Thyroid gland (tissue), 4 donors: ENCODE results near the gene IKZF4. TPM values are rescaled to one million over a fixed set of nuclear protein-coding genes. Genes with fewer than 3 reads are reported as not detected.
"Not testable (repeated sequence)": the region's sequence is repeated elsewhere in the genome, so short reads cannot be mapped to it uniquely, and the experiment has no call there.

Experiments
- DNase-seq, 2 donors: peaks; one replicate each; pipeline ENCODE4 v3.0.0-alpha.2; 2019
- H3K27ac ChIP-seq, 3 donors: fragments of 200-600 bp; sonication (generic); 1 replicate in 2 of 3; 2 replicates in 1 of 3; pipeline ENCODE4 v1.5.1; 2016 to 2019; ENCODE audit warnings: mild to moderate bottlenecking in 1 of 3, moderate library complexity in 1 of 3
- H3K27me3 ChIP-seq: fragments of 200-600 bp; sonication (generic); one replicate; pipeline ENCODE4 v1.5.1; 2019
- H3K36me3 ChIP-seq, 2 donors: fragments of 200-600 bp; sonication (generic); one replicate each; pipeline ENCODE4 v1.5.1; 2016 to 2019
- H3K4me1 ChIP-seq, 2 donors: fragments of 200-600 bp; sonication (generic); one replicate each; pipeline ENCODE4 v1.5.1; 2017 to 2019
- H3K4me3 ChIP-seq, 3 donors: fragments of 200-600 bp; sonication (generic); replicated peaks in 1 of 3; 1 replicate in 2 of 3; 2 replicates in 1 of 3; pipeline ENCODE4 v1.5.1; 2016; ENCODE audit warnings: mild to moderate bottlenecking in 1 of 3
- H3K9me3 ChIP-seq: fragments of 200-600 bp; sonication (generic); one replicate; pipeline ENCODE4 v1.5.1; 2017
- POLR2A ChIP-seq, 2 donors: fragments of 450-650 bp; IDR thresholded peaks; one replicate each; pipeline ENCODE4 v1.6.1; 2017; ENCODE audit warnings: antibody characterized with exemption in 2 of 2, mild to moderate bottlenecking in 2 of 2, moderate library complexity in 1 of 2
- WGBS, 2 donors: methylation state at CpG; one replicate each; pipeline ENCODE4 v1.1.5; 2017; 5-methylcytosine and 5-hydroxymethylcytosine counted together
- intact Hi-C: fragments of 100-400 bp; cut with DNase I; formaldehyde crosslinking; loops from one replicate; pipeline ENCODE4 v1.15.1; 2023
- total RNA-seq, 4 donors: library from RNA; depleted of rRNA; stranded (reverse); fragments of >200 nt; gene quantifications; one replicate each; pipeline ENCODE4 v1.2.3, GENCODE V29; 2016
- TF ChIP-seq, protein P1 (sequence below), 6 experiments: fragments of 200-600 bp in 3 of 6; fragments of 450-650 bp in 3 of 6; sonication (generic) in 3 of 6; IDR thresholded peaks; one replicate each; pipeline ENCODE4 v1.5.1; 2016 to 2019; ENCODE audit warnings: antibody characterized with exemption in 6 of 6, mild to moderate bottlenecking in 2 of 6, inconsistent platforms in 1 of 6, moderate library complexity in 1 of 6

Gene IKZF4
- total RNA-seq, 4 donors from 2014 or later, result 4.2 to 10.9 (median 9.4) TPM

DNA sequence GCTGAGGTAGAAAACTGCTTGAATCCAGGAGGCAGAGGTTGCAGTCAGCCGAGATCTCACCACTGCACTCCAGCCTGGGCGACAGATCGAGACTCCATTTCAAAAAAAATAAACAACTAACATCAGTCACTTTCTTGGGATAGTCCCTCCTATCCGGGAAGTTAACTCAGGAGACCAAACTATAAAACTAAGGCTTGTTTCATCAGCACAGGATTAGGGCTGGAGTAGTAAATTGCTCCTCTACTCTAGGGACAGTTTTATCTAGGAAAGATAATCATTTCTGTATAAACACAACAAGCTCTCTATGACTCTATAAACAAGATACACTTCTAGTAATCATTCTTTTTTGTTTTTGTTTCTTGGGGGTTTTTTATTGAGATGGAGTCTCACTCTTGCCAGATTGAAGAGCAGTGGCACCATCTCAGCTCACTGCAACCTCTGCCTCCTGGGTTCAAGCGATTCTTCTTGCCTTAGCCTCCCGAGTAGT, 32.6 kb downstream of the IKZF4 start:
- Histone ChIP-seq H3K9me3 (no peaks in the 10 kb centered on the region), H3K4me1 (no peaks in the 10 kb centered on the region), H3K36me3 (no peaks in the 10 kb centered on the region), H3K4me3 (no peak overlapping the region), H3K27ac (no peak overlapping the region), H3K27me3 (no peaks in the 10 kb centered on the region)
- WGBS, 2 donors, result 87 to 88% methylated on average over 6 of the region's 6 CpGs
- intact Hi-C loops, result no loop called here
- TF ChIP-seq POLR2A (IDR thresholded peaks at IDR 0.05), result no peak
- TF ChIP-seq, protein P1, sequence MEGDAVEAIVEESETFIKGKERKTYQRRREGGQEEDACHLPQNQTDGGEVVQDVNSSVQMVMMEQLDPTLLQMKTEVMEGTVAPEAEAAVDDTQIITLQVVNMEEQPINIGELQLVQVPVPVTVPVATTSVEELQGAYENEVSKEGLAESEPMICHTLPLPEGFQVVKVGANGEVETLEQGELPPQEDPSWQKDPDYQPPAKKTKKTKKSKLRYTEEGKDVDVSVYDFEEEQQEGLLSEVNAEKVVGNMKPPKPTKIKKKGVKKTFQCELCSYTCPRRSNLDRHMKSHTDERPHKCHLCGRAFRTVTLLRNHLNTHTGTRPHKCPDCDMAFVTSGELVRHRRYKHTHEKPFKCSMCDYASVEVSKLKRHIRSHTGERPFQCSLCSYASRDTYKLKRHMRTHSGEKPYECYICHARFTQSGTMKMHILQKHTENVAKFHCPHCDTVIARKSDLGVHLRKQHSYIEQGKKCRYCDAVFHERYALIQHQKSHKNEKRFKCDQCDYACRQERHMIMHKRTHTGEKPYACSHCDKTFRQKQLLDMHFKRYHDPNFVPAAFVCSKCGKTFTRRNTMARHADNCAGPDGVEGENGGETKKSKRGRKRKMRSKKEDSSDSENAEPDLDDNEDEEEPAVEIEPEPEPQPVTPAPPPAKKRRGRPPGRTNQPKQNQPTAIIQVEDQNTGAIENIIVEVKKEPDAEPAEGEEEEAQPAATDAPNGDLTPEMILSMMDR (IDR thresholded peaks at IDR 0.05), result no peak
- DNase-seq, result no peak

DNA sequence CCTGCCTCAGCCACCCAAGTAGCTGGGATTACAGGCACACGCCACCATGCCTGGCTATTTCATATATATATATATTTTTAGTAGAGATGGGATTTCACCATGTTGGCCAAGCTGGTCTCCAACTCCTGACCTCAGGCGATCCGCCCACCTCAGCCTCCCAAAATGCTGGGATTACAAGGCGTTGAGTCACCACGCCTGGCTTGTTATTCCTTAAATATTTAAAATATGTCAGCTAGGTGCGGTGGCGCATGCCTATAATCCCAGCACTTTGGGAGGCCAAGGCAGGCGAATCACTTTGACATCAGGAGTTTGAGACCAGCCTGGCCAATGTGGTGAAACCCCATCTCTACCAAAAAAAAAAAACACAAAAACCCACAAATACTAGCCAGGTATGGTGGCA, 39.1 kb downstream of the IKZF4 start:
- H3K27me3 ChIP-seq, H3K4me3 ChIP-seq, H3K9me3 ChIP-seq, H3K36me3 ChIP-seq, DNase-seq, H3K27ac ChIP-seq, H3K4me1 ChIP-seq, intact Hi-C loops: not testable (repeated sequence)
- WGBS, 2 donors, result 97% methylated on average over 8 of the region's 8 CpGs

DNA sequence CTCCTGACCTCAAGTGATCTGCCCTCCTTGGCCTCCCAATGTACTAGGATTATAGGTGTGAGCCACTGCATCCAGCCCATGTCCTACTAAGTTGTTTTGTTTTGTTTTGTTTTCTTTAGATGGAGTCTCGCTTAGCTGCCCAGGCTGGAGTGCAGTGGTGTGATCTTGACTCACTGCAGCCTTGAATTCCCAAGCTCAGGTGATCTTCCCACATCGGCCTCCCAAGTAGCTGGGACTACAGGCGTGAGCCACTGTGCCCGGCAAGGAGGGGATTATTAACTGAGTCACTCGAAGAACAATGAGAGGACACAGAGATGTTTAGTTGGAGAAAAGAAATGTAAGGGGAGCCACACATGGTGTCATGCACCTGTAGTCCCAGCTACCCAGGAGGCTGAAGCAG, 41.1 kb downstream of the IKZF4 start:
- no peaks in the 10 kb centered on the region for H3K4me1 ChIP-seq
- TF ChIP-seq, protein P1 (IDR thresholded peaks at IDR 0.05), result no peak
- TF ChIP-seq POLR2A (IDR thresholded peaks at IDR 0.05), result no peak
- H3K27me3 ChIP-seq, result no peaks in the 10 kb centered on the region
- peak in 1 of 2 donors; percentile 34 for DNase-seq
- intact Hi-C loops, result no loop called here
- H3K9me3 ChIP-seq, result no peaks in the 10 kb centered on the region
- H3K36me3 ChIP-seq, result no peaks in the 10 kb centered on the region
- no peak overlapping the region for H3K27ac ChIP-seq
- WGBS, 2 donors, result 62 to 66% methylated on average over 5 of the region's 5 CpGs
- H3K4me3 ChIP-seq, result no peak overlapping the region

DNA sequence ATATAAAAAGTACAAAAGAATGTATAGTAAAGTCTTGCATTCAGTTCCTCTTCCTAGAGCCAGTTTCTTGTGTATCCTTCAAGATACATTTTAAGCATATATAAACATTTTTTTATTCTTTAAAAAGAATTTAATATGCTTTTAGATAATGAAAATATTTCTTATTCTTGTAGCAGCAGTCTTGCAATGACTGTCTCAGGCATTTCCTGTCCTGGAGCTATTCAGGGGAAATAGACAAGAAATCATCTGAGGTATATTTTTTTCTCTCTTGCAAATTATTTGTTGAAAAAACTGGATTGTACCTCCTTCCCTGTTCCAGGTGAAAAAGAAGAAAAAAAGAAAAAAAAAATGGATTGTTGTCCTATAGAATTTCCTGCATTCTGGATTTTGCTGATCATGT, 42.2 kb downstream of the IKZF4 start:
- no peaks in the 10 kb centered on the region for H3K4me1 ChIP-seq
- no peaks in the 10 kb centered on the region for H3K36me3 ChIP-seq
- H3K27ac ChIP-seq, result no peak overlapping the region
- no peak overlapping the region for H3K4me3 ChIP-seq
- intact Hi-C loops, result no loop called here
- no peaks in the 10 kb centered on the region for H3K9me3 ChIP-seq
- TF ChIP-seq, protein P1 (IDR thresholded peaks at IDR 0.05), result no peak
- TF ChIP-seq POLR2A (IDR thresholded peaks at IDR 0.05), result no peak
- no peaks in the 10 kb centered on the region for H3K27me3 ChIP-seq
- DNase-seq, result no peak

DNA sequence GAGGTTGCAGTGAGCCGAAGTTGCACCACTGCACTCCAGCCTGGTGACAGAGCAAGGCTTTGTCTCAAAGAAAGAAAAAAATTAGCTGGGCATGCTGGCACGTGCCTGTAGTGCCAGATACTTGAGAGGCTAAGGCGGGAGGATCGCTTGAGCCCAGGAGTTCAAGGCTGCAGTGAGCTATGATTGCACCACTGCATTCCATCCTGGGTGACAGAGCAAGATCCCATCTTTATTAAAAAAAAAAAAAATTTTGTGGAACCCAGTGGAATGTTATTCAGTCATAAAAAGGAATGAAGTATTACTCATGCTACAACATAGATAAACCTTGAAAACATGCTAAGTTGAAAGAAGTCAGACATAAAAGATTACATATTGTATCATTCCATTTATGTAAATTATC, 50.8 kb downstream of the IKZF4 start:
- intact Hi-C loops, result no loop called here
- 62 to 69% methylated on average over 4 of the region's 4 CpGs for WGBS, 2 donors
- Histone ChIP-seq H3K27ac (no peak overlapping the region), H3K27me3 (no peaks in the 10 kb centered on the region), H3K4me3 (no peak overlapping the region), H3K36me3 (no peaks in the 10 kb centered on the region), H3K4me1 (no peaks in the 10 kb centered on the region), H3K9me3 (no peaks in the 10 kb centered on the region)
- no peak for TF ChIP-seq POLR2A (IDR thresholded peaks at IDR 0.05)
- TF ChIP-seq, protein P1 (IDR thresholded peaks at IDR 0.05), result no peak
- DNase-seq, result no peak

DNA sequence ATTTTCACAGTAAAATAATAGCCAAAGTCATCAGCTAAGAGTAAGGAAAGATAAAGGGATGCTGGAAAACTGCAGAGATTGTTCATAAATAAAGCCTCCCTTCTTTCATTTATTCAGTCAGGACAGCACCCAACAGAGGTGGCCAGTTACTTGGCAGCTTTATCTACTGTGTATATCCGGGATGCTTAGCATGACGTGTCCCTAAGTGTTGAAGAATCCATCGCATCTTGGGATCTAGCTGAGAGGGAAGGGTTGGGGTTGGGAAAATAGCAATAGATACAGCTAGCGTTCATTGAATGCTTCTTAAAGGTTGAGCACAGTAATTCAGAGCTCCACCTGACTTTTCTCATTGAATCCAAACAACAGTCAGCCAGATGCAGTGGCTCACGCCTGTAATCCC, 53.6 kb downstream of the IKZF4 start:
- Histone ChIP-seq H3K9me3 (no peaks in the 10 kb centered on the region), H3K4me1 (peaks cover 0 to 3% of the 10 kb centered on the region in 2 donors), H3K4me3 (no peak overlapping the region), H3K27me3 (no peaks in the 10 kb centered on the region), H3K36me3 (no peaks in the 10 kb centered on the region), H3K27ac (no peak overlapping the region)
- no peak for DNase-seq
- TF ChIP-seq, protein P1 (IDR thresholded peaks at IDR 0.05), result no peak
- no peak for TF ChIP-seq POLR2A (IDR thresholded peaks at IDR 0.05)
- intact Hi-C loops, result no loop called here
- WGBS, 2 donors, result 87 to 92% methylated on average over 5 of the region's 5 CpGs

DNA sequence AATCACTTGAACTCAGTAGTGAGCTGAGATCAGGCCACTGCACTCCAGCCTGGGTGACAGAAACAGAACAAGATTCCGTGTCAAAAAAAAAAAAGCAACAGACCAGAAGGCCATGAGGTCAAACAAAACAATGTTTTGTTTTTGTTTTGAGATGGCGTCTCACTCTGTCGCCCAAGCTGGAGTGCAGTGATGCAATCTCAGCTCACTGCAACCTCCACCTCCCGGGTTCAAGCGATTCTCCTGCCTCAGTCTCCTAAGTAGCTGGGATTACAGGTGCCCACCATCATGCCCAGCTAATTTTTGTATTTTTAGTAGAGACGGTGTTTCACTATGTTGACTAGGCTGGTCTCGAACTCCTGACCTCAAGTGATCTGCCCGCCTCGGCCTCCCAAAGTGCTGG, 57.1 kb downstream of the IKZF4 start:
- peaks cover 3 to 12% of the 10 kb centered on the region in 2 donors for H3K4me1 ChIP-seq

More for the DNA sequence above, 57.1 kb downstream of the IKZF4 start:
- H3K27ac ChIP-seq, H3K4me3 ChIP-seq, DNase-seq, H3K27me3 ChIP-seq, intact Hi-C loops, H3K9me3 ChIP-seq, H3K36me3 ChIP-seq: not testable (repeated sequence)
- WGBS, 2 donors, result 72 to 77% methylated on average over 9 of the region's 9 CpGs
